HG03066 (cell line): ENCODE data around the gene UNC13C.
A peak's percentile ranks its signal among the peaks of the same experiment; 100 is the strongest.

Source experiments
- ATAC-seq: cut with Tn5 transposase; IDR thresholded peaks from one replicate; pipeline ENCODE4 v1.9.1; 2021; ENCODE audit warnings: low read depth; ENCODE audit not compliant: unreplicated experiment

The UNC13C gene

GRCh38 chr15:54282228-54282836 is 304.1 kb downstream of the UNC13C start:
- no peak for ATAC-seq

GRCh38 chr15:54288049-54288448 is 309.8 kb downstream of the UNC13C start:
- no peak for ATAC-seq

- ATAC-seq: peak; percentile 67
Observed at GRCh38 chr15:54289590-54290136, 311.4 kb downstream of the UNC13C start.

- ATAC-seq: no peak
Observed at GRCh38 chr15:54298396-54298795, 320.2 kb downstream of the UNC13C start.

- no peak for ATAC-seq
Observed at GRCh38 chr15:54304321-54304720, 326.1 kb downstream of the UNC13C start.

- ATAC-seq: no peak
Observed at GRCh38 chr15:54305138-54305537, 326.9 kb downstream of the UNC13C start.

GRCh38 chr15:54307252-54307902 is 329.1 kb downstream of the UNC13C start:
- no peak for ATAC-seq

GRCh38 chr15:54307926-54308325 is 329.7 kb downstream of the UNC13C start:
- no peak for ATAC-seq

- no peak for ATAC-seq
Observed at GRCh38 chr15:54312528-54312927, 334.3 kb downstream of the UNC13C start.

- ATAC-seq: no peak
Observed at GRCh38 chr15:54321426-54321825, 343.2 kb downstream of the UNC13C start.

GRCh38 chr15:54322341-54322740 is 344.1 kb downstream of the UNC13C start:
- no peak for ATAC-seq

GRCh38 chr15:54345301-54345700 is 367.1 kb downstream of the UNC13C start:
- no peak for ATAC-seq

- ATAC-seq: no peak
Observed at GRCh38 chr15:54345827-54346226, 367.6 kb downstream of the UNC13C start.

- no peak for ATAC-seq
Observed at GRCh38 chr15:54347082-54347827, 369.0 kb downstream of the UNC13C start.

GRCh38 chr15:54353726-54354125 is 375.5 kb downstream of the UNC13C start:
- no peak for ATAC-seq

- ATAC-seq: no peak
Observed at GRCh38 chr15:54354341-54354740, 376.1 kb downstream of the UNC13C start.

- no peak for ATAC-seq
Observed at GRCh38 chr15:54364961-54365360, 386.7 kb downstream of the UNC13C start.

- no peak for ATAC-seq
Observed at GRCh38 chr15:54373332-54373731, 395.1 kb downstream of the UNC13C start.

GRCh38 chr15:54374184-54374952 is 396.1 kb downstream of the UNC13C start:
- no peak for ATAC-seq

GRCh38 chr15:54387799-54388198 is 409.6 kb downstream of the UNC13C start:
- ATAC-seq: no peak

- no peak for ATAC-seq
Observed at GRCh38 chr15:54388746-54389145, 410.5 kb downstream of the UNC13C start.
